ENCODE data around the gene ERGIC1.

- TF ChIP-seq CTCF (IDR thresholded peaks at IDR 0.05) (no peak), POLR2A (IDR thresholded peaks at IDR 0.05) (no peak)
Observed at GRCh38 chr5:172791286-172791685, 42.8 kb upstream of the ERGIC1 start.

All from testis (tissue), 2 donors.